HepG2 (cell line): ENCODE results near the gene ZNF334. TPM values are rescaled to one million over a fixed set of nuclear protein-coding genes. Genes with fewer than 3 reads are reported as not detected.
A peak's percentile ranks its signal among the peaks of the same experiment; 100 is the strongest.

Experiments used
- BCL6 ChIP-seq: IDR thresholded peaks from 2 replicates; pipeline ENCODE4 v1.6.1; 2016; ENCODE audit warnings: missing genetic modification reagents, missing compliant biosample characterization
- CBX1 ChIP-seq: IDR thresholded peaks from one replicate; pipeline ENCODE4 v1.6.1; 2016; ENCODE audit warnings: antibody characterized with exemption, low read depth
- CEBPB ChIP-seq: IDR thresholded peaks from 2 replicates; pipeline ENCODE4 v1.6.1; 2011; ENCODE audit warnings: low read depth, low read length, improper control_type of control experiment, borderline replicate concordance
- DNMT3B ChIP-seq: conservative IDR thresholded peaks from 2 replicates; pipeline ENCODE4 v1.6.1; 2016; ENCODE audit warnings: missing biosample characterization, control low read depth
- HBP1 ChIP-seq: IDR thresholded peaks from 2 replicates; pipeline ENCODE4 v1.6.1; 2016; ENCODE audit warnings: low read depth, control low read depth
- HDAC2 ChIP-seq: sonication (generic); formaldehyde crosslinking; IDR thresholded peaks from 2 replicates; pipeline ENCODE4 v1.4.0; 2020; ENCODE audit warnings: missing genetic modification reagents
- HINFP ChIP-seq: sonication (generic); formaldehyde crosslinking; IDR thresholded peaks from 2 replicates; pipeline ENCODE4 v1.4.0; 2020; ENCODE audit warnings: low read depth, mild to moderate bottlenecking, missing genetic modification reagents
- HMGXB3 ChIP-seq: sonication (generic); formaldehyde crosslinking; IDR thresholded peaks from 2 replicates; pipeline ENCODE4 v1.4.0; 2020; ENCODE audit warnings: missing genetic modification reagents, borderline replicate concordance
- HNRNPUL1 ChIP-seq: fragments of 200-400 bp; formaldehyde crosslinking; IDR thresholded peaks from 2 replicates; pipeline ENCODE4 v1.6.1; 2017; ENCODE audit warnings: low read depth, mild to moderate bottlenecking, low read length, moderate library complexity
- HOXA5 ChIP-seq: sonication (generic); formaldehyde crosslinking; IDR thresholded peaks from 2 replicates; pipeline ENCODE4 v1.4.0; 2020; ENCODE audit warnings: missing genetic modification reagents
- KAT7 ChIP-seq: IDR thresholded peaks from 2 replicates; pipeline ENCODE4 v1.6.1; 2018; ENCODE audit warnings: borderline replicate concordance, missing compliant biosample characterization
- MEIS2 ChIP-seq: sonication (generic); formaldehyde crosslinking; IDR thresholded peaks from 2 replicates; pipeline ENCODE4 v1.9.0; 2021; ENCODE audit warnings: mild to moderate bottlenecking, missing genetic modification reagents
- PLRG1 ChIP-seq: fragments of 450-650 bp; conservative IDR thresholded peaks from 2 replicates; pipeline ENCODE4 v1.6.1; 2016
- POLR2A ChIP-seq, 2 experiments: IDR thresholded peaks; 2 replicates each; pipeline ENCODE4 v1.6.1; 2011; ENCODE audit warnings: low read depth in 2 of 2, low read length in 2 of 2, mild to moderate bottlenecking in 1 of 2, moderate library complexity in 1 of 2; ENCODE audit not compliant: insufficient read depth in 1 of 2
- TCF7 ChIP-seq: sonication (generic); IDR thresholded peaks from 2 replicates; pipeline ENCODE4 v1.6.1; 2016; ENCODE audit warnings: antibody characterized with exemption, low read depth
- TEAD3 ChIP-seq: optimal IDR thresholded peaks from 2 replicates; pipeline ENCODE3; 2016; ENCODE audit warnings: borderline replicate concordance
- ZKSCAN1 ChIP-seq: fragments of 150-350 bp; IDR thresholded peaks from 2 replicates; pipeline ENCODE4 v1.6.1; 2014; ENCODE audit warnings: low read length
- ZNF431 ChIP-seq: sonication (generic); formaldehyde crosslinking; IDR thresholded peaks from 2 replicates; pipeline ENCODE4 v1.9.0; 2022; ENCODE audit warnings: missing genetic modification reagents, low read depth, mild to moderate bottlenecking, borderline replicate concordance
- ZNF503 ChIP-seq: sonication (generic); formaldehyde crosslinking; IDR thresholded peaks from 2 replicates; pipeline ENCODE4 v1.4.0; 2020; ENCODE audit warnings: missing genetic modification reagents
- polyA plus RNA-seq, 8 experiments: library from polyadenylated mRNA; depleted of rRNA in 3 of 8; stranded (reverse) in 7 of 8; unstranded in 1 of 8; fragments of >200 nt; fragmentation: Illumina TruSeq in 4 of 8; extraction: Trizol in 4 of 8; gene quantifications; 2 replicates each; pipeline versions ENCODE4 v1.2.1 to v1.2.3, GENCODE V29; 2011 to 2016; ENCODE audit warnings: low read depth in 4 of 8, missing spikeins in 1 of 8, mixed read lengths in 1 of 8; ENCODE audit not compliant: insufficient read depth in 1 of 8
- total RNA-seq, 5 experiments: library from RNA; depleted of rRNA; stranded (reverse); fragments of >200 nt; fragmentation: Illumina TruSeq; extraction: Trizol; gene quantifications; 2 replicates each; pipeline ENCODE4 v1.2.3, GENCODE V29; 2016; ENCODE audit warnings: low read depth in 1 of 5

ZNF334 gene
- total and polyA plus RNA-seq, 2 of the 13 experiments (the other 11 are each of a cell fraction or from before 2014, with no cell fraction given): 4.8 to 7.8 TPM

- TF ChIP-seq HMGXB3 (CRISPR knock-in tag): 0 out of 2 replicates have a peak, but pooled peaks have one; percentile 26
- TF ChIP-seq HBP1 (CRISPR knock-in tag): 0 out of 2 replicates have a peak, but pooled peaks have one; percentile 45
- 0 out of 2 replicates have a peak, but pooled peaks have one; percentile 33 for TF ChIP-seq DNMT3B (CRISPR knock-in tag)
- TF ChIP-seq ZKSCAN1: no peak
- TF ChIP-seq HOXA5 (CRISPR knock-in tag): no peak; the same call in 1 of the 2 replicates
- peak; percentile 56 for TF ChIP-seq HDAC2 (CRISPR knock-in tag)
- TF ChIP-seq BCL6: peak; percentile 87
- no peak for TF ChIP-seq ZNF503
- TF ChIP-seq ZNF431 (CRISPR knock-in tag): no peak
- no peak for TF ChIP-seq CBX1
- TF ChIP-seq HINFP (CRISPR knock-in tag): no peak
- TF ChIP-seq POLR2A (IDR thresholded peaks at IDR 0.05; ENCODE audit: insufficient read depth in 1 of 2, low read depth in 2 of 2, low read length in 2 of 2): no peak
- TF ChIP-seq CEBPB: peak; percentile 80
- no peak for TF ChIP-seq PLRG1
- TF ChIP-seq TEAD3 (CRISPR knock-in tag): peak; percentile 23
- TF ChIP-seq TCF7: peak; percentile 22; the same call in 1 of the 2 replicates
- no peak for TF ChIP-seq KAT7 (CRISPR knock-in tag)
- 0 out of 2 replicates have a peak, but pooled peaks have one; percentile 27 for TF ChIP-seq MEIS2 (CRISPR knock-in tag)
- no peak for TF ChIP-seq HNRNPUL1
These were observed 10.5 kb upstream of the ZNF334 start (continued) for GRCh38 chr20:46523696-46524328.
